Endothelial cell of umbilical vein (primary cell): ENCODE results near the gene C17orf75. TPM values are rescaled to one million over a fixed set of nuclear protein-coding genes. Genes with fewer than 3 reads are reported as not detected.

Experiments
- BruUV-seq: library from RNA; stranded (reverse); fragments of 400-500 nt; replicated peaks from 2 replicates; lab custom pipeline; 2021; lab: Mats Ljungman, UMichigan
- CTCF ChIA-PET: fragments of 300-600, 350-600 bp; sonication (Branson Sonifier 250); formaldehyde crosslinking; loops from one replicate; lab custom pipeline; 2021; ENCODE audit warnings: antibody characterized with exemption, inconsistent platforms; lab: Charles Lee
- POLR2A ChIA-PET: fragments of 300-600, 350-600 bp; sonication (Branson Sonifier 250); formaldehyde crosslinking; loops from one replicate; lab custom pipeline; 2021; ENCODE audit warnings: antibody characterized with exemption, inconsistent platforms; lab: Charles Lee
- DNase-seq: peaks from one replicate; pipeline ENCODE4 v3.0.0-alpha.2; 2011; ENCODE audit warnings: low read depth, low spot score
- FAIRE-seq: peaks from 2 replicates; lab custom pipeline; 2011; peaks lifted over from hg19 to GRCh38; lab: Jason Lieb, UNC
- H2AFZ ChIP-seq: 2 replicates; pipeline ENCODE4 v1.6.0; 2012; ENCODE audit warnings: low read depth, low read length, control low read depth, inconsistent platforms
- H3K27ac ChIP-seq: 2 replicates; pipeline ENCODE4 v1.5.1; 2011; ENCODE audit warnings: low read depth, mild to moderate bottlenecking, control low read depth, low read length, moderate library complexity; ENCODE audit not compliant: insufficient read depth
- H3K27me3 ChIP-seq, 2 experiments: 2 replicates each; pipeline versions ENCODE4 v1.6.0 to v1.6.1; 2011; ENCODE audit warnings: low read length in 2 of 2, mixed read lengths in 1 of 2; ENCODE audit not compliant: control insufficient read depth in 2 of 2, insufficient read depth in 2 of 2
- H3K36me3 ChIP-seq, 2 experiments: 2 replicates in 1 of 2; 3 replicates in 1 of 2; pipeline ENCODE4 v1.5.1; 2011; ENCODE audit warnings: low read length in 2 of 2, mild to moderate bottlenecking in 1 of 2, moderate library complexity in 1 of 2; ENCODE audit not compliant: control insufficient read depth in 2 of 2, insufficient read depth in 2 of 2; ENCODE audit errors: extremely low read depth in 1 of 2
- H3K4me1 ChIP-seq: 3 replicates; pipeline ENCODE4 v1.5.1; 2011; ENCODE audit warnings: mild to moderate bottlenecking, low read length; ENCODE audit not compliant: control insufficient read depth, insufficient read depth; ENCODE audit errors: extremely low read depth
- H3K4me2 ChIP-seq: 2 replicates; pipeline ENCODE4 v1.6.1; 2011; ENCODE audit warnings: low read length, control low read depth, mixed read lengths; ENCODE audit not compliant: insufficient read depth
- H3K4me3 ChIP-seq, 3 experiments: fragments of 200-600 bp in 1 of 3; sonication (generic), shearing (Covaris generic) in 1 of 3; replicated peaks in 1 of 3; 2 replicates each; pipeline ENCODE4 v1.5.1; 2011 to 2016; ENCODE audit warnings: control low read depth in 3 of 3, low read length in 3 of 3, mild to moderate bottlenecking in 2 of 3, inconsistent platforms in 1 of 3, low read depth in 1 of 3, moderate library complexity in 1 of 3; ENCODE audit not compliant: insufficient read depth in 1 of 3
- H3K79me2 ChIP-seq: 2 replicates; pipeline ENCODE4 v1.6.0; 2012; ENCODE audit warnings: low read length, inconsistent platforms; ENCODE audit not compliant: control insufficient read depth, insufficient read depth
- H3K9ac ChIP-seq: replicated peaks from 2 replicates; pipeline ENCODE3; 2011; ENCODE audit warnings: low read length, control low read depth; ENCODE audit not compliant: insufficient read depth; ENCODE audit errors: extremely low read depth
- H3K9me1 ChIP-seq: replicated peaks from 3 replicates; pipeline ENCODE4 v1.6.0; 2011; ENCODE audit warnings: mild to moderate bottlenecking, low read length; ENCODE audit not compliant: control insufficient read depth, insufficient read depth; ENCODE audit errors: extremely low read depth
- H3K9me3 ChIP-seq: replicated peaks from 2 replicates; pipeline ENCODE4 v1.5.1; 2012; ENCODE audit warnings: low read length, inconsistent platforms; ENCODE audit not compliant: control insufficient read depth, insufficient read depth
- H4K20me1 ChIP-seq: replicated peaks from 2 replicates; pipeline ENCODE3; 2011; ENCODE audit warnings: mild to moderate bottlenecking, low read length; ENCODE audit not compliant: control insufficient read depth, insufficient read depth; ENCODE audit errors: extremely low read depth
- EZH2 ChIP-seq: IDR thresholded peaks from 2 replicates; pipeline ENCODE4 v1.6.1; 2012; ENCODE audit warnings: borderline replicate concordance, low read depth, mild to moderate bottlenecking, moderate library complexity, low read length, inconsistent platforms; ENCODE audit not compliant: severe bottlenecking
- FOS ChIP-seq: IDR thresholded peaks from 2 replicates; pipeline ENCODE4 v1.6.1; 2011; ENCODE audit warnings: mild to moderate bottlenecking, low read length, moderate library complexity, borderline replicate concordance; ENCODE audit not compliant: insufficient read depth
- GATA2 ChIP-seq: IDR thresholded peaks from 2 replicates; pipeline ENCODE4 v1.7.0; 2011; ENCODE audit warnings: low read depth, mild to moderate bottlenecking, moderate library complexity, mixed read lengths, low read length; ENCODE audit not compliant: insufficient read length, insufficient read depth
- JUN ChIP-seq: IDR thresholded peaks from 2 replicates; pipeline ENCODE4 v1.6.1; 2011; ENCODE audit warnings: borderline replicate concordance, low read depth; ENCODE audit not compliant: insufficient read length, insufficient read depth
- MYC ChIP-seq: IDR thresholded peaks from one replicate; pipeline ENCODE4 v1.6.1; 2011; ENCODE audit warnings: mild to moderate bottlenecking, low read depth, low read length
- POLR2A ChIP-seq: IDR thresholded peaks from 2 replicates; pipeline ENCODE4 v1.6.1; 2012; ENCODE audit warnings: low read depth, mild to moderate bottlenecking, control low read depth, low read length
- POLR2AphosphoS5 ChIP-seq: IDR thresholded peaks from 2 replicates; pipeline ENCODE4 v1.6.1; 2012; ENCODE audit warnings: low read depth, mild to moderate bottlenecking, control low read depth, low read length, moderate library complexity; ENCODE audit not compliant: insufficient read depth
- dilution Hi-C: fragments of 300-500 bp; cut with MboI; formaldehyde crosslinking; loops from one replicate; pipeline ENCODE4 v1.15.0; 2019; ENCODE audit warnings: low sequenced_read_pairs; ENCODE audit not compliant: extremely low pct_ligation_motif_present
- intact Hi-C: fragments of 100-400 bp; cut with micrococcal nuclease; formaldehyde crosslinking; loops from one replicate; pipeline ENCODE4 v1.10.0; 2022
- polyA plus RNA-seq, 4 experiments: library from polyadenylated mRNA; depleted of rRNA in 3 of 4; stranded (reverse) in 3 of 4; unstranded in 1 of 4; fragments of >200 nt; gene quantifications; 2 replicates each; pipeline versions ENCODE4 v1.2.1 to v1.2.3, GENCODE V29; 2011 to 2012; ENCODE audit warnings: missing spikeins in 1 of 4
- total RNA-seq: library from RNA; stranded (reverse); gene quantifications from 2 replicates; pipeline ENCODE4 v1.2.3, GENCODE V29; 2021
- TF ChIP-seq, protein P1 (sequence below), 2 donors: IDR thresholded peaks; 1 replicate in 1 of 2; 2 replicates in 1 of 2; pipeline ENCODE4 v1.5.1; 2011; ENCODE audit warnings: low read length in 2 of 2, mild to moderate bottlenecking in 2 of 2, moderate library complexity in 2 of 2, control low read depth in 1 of 2, inconsistent platforms in 1 of 2, low read depth in 1 of 2; ENCODE audit not compliant: insufficient read depth in 1 of 2; ENCODE audit errors: extremely low read depth in 1 of 2
- TF ChIP-seq, protein P2 (sequence below): IDR thresholded peaks from 2 replicates; pipeline ENCODE4 v1.6.1; 2011; ENCODE audit not compliant: insufficient read depth, insufficient read length

The C17orf75 gene
- total and polyA plus RNA-seq, 2 donors (not counting 3 experiments of a cell fraction or from before 2014, with no cell fraction given) = 8.8 to 21.5 TPM

DNA sequence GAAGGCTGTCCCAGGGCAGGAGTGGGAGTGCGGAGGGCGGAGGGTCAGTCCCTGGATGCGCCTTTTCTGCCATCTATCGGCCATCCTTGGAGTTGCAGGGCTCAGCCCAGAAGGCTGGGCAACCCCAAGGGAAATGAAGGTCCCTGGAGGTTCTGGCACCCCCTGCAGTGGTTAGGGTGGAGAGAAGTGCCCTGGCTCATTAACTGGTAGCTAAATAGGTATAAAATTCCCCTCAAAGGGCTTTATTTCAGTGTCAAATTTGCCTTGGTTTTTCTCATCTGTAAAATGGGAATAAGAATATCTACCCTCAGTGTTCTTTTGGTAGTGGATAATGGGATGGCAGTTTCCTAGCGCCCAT lies 22.4 kb downstream of the C17orf75 start:
- intact Hi-C loops = loop anchor here (1.0 to 10.0 kb wide), 3 partner anchors 66 to 315 kb away; partner anchors contain the start of gene LRRC37B
- no peak overlapping the region for H2AFZ ChIP-seq
- H3K4me2 ChIP-seq = no peak overlapping the region
- H4K20me1 ChIP-seq = no peaks in the 10 kb centered on the region
- ChIA-PET CTCF (interaction anchor here (1.1 to 5.7 kb wide), 9 partner anchors 8 to 116 kb away, joined by 3 to 94 read pairs (median 7); no protein-coding TSS in a partner anchor), POLR2A (no interaction called here)
- no peak for TF ChIP-seq JUN
- TF ChIP-seq, protein P1, sequence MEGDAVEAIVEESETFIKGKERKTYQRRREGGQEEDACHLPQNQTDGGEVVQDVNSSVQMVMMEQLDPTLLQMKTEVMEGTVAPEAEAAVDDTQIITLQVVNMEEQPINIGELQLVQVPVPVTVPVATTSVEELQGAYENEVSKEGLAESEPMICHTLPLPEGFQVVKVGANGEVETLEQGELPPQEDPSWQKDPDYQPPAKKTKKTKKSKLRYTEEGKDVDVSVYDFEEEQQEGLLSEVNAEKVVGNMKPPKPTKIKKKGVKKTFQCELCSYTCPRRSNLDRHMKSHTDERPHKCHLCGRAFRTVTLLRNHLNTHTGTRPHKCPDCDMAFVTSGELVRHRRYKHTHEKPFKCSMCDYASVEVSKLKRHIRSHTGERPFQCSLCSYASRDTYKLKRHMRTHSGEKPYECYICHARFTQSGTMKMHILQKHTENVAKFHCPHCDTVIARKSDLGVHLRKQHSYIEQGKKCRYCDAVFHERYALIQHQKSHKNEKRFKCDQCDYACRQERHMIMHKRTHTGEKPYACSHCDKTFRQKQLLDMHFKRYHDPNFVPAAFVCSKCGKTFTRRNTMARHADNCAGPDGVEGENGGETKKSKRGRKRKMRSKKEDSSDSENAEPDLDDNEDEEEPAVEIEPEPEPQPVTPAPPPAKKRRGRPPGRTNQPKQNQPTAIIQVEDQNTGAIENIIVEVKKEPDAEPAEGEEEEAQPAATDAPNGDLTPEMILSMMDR (IDR thresholded peaks at IDR 0.05; ENCODE audit: extremely low read depth in 1 of 2, insufficient read depth in 1 of 2, low read depth in 1 of 2, low read length in 2 of 2) = peak; percentile 93 to 95
- BruUV-seq = no TSS peak
- no peaks in the 10 kb centered on the region for H3K9me1 ChIP-seq
- no peaks in the 10 kb centered on the region for H3K9me3 ChIP-seq
- no peak overlapping the region for H3K9ac ChIP-seq
- H3K4me1 ChIP-seq = no peaks in the 10 kb centered on the region
- no peaks in the 10 kb centered on the region for H3K36me3 ChIP-seq
- no peak overlapping the region for H3K27ac ChIP-seq
- dilution Hi-C loops = no loop called here
- peaks cover 5 to 8% of the 10 kb centered on the region in 2 experiments for H3K27me3 ChIP-seq
- peak; percentile 86 for FAIRE-seq
- peak; percentile 57 for DNase-seq
- H3K4me3 ChIP-seq = no peak overlapping the region
- H3K79me2 ChIP-seq = no peaks in the 10 kb centered on the region

DNA sequence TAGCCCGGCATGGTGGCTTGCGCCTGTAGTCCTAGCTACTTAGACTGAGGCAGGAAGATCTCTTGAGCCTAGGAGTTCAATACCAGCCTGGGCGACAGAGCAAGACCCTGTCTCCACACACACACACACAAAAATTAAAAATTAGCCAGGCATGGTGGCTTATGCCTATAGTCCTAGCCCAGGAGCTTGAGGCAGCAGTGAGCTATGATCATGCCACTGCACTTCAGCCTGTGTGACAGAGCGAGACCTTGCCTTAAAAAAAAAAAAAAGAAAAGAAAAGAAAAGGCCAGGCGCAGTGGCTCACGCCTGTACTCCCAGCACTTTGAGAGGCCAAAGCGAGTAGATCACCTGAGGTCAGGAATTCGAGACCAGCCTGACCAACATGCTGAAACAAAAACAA lies 23.9 kb downstream of the C17orf75 start:
- dilution Hi-C loops = no loop called here
- no peak overlapping the region for H3K27ac ChIP-seq
- POLR2A ChIA-PET = no interaction called here

More for the DNA sequence above, 23.9 kb downstream of the C17orf75 start:
- Histone ChIP-seq H3K4me3 (no peak overlapping the region), H3K9me3 (no peaks in the 10 kb centered on the region), H2AFZ (no peak overlapping the region), H3K27me3 (peaks cover 9 to 10% of the 10 kb centered on the region in 2 experiments), H3K4me2 (no peak overlapping the region), H4K20me1 (no peaks in the 10 kb centered on the region), H3K79me2 (no peaks in the 10 kb centered on the region), H3K9me1 (no peaks in the 10 kb centered on the region), H3K9ac (no peak overlapping the region), H3K4me1 (no peaks in the 10 kb centered on the region), H3K36me3 (no peaks in the 10 kb centered on the region)
- intact Hi-C loops = loop anchor here (10.0 kb wide), 1 partner anchor 313 kb away; the partner anchor contains the start of gene LRRC37B
- no TSS peak for BruUV-seq
- TF ChIP-seq, protein P1 (IDR thresholded peaks at IDR 0.05; ENCODE audit: extremely low read depth in 1 of 2, insufficient read depth in 1 of 2, low read depth in 1 of 2, low read length in 2 of 2) = no peak
- TF ChIP-seq FOS (no peak), JUN (no peak), POLR2A (no peak), MYC (no peak), POLR2AphosphoS5 (no peak), GATA2 (no peak), EZH2 (no peak)
- TF ChIP-seq, protein P2, sequence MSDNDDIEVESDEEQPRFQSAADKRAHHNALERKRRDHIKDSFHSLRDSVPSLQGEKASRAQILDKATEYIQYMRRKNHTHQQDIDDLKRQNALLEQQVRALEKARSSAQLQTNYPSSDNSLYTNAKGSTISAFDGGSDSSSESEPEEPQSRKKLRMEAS = no peak
- CTCF ChIA-PET = interaction anchor here (0.8 to 4.9 kb wide), 6 partner anchors 13 to 115 kb away, joined by 3 to 94 read pairs (median 4); no protein-coding TSS in a partner anchor
- FAIRE-seq (no peak), DNase-seq (no peak)
